H9 (cell line): ENCODE measurements around the gene NUP205. TPM values are rescaled to one million over a fixed set of nuclear protein-coding genes. Genes with fewer than 3 reads are reported as not detected.

ENCODE experiments used
- DNase-seq: peaks from one replicate; pipeline ENCODE4 v3.0.0-alpha.2; 2017
- H2AFZ ChIP-seq: one replicate; pipeline ENCODE4 v1.6.1; 2013; ENCODE audit warnings: mild to moderate bottlenecking, low read length, control low read depth, moderate library complexity
- H2AK5ac ChIP-seq: 2 replicates; pipeline ENCODE4 v1.6.1; 2013; ENCODE audit warnings: low read length, control low read depth, mixed read lengths; ENCODE audit not compliant: insufficient read length
- H2BK120ac ChIP-seq: one replicate; pipeline ENCODE4 v1.6.1; 2013; ENCODE audit warnings: low read depth, mild to moderate bottlenecking, low read length, control low read depth, inconsistent platforms; ENCODE audit not compliant: poor library complexity, severe bottlenecking
- H2BK12ac ChIP-seq: 2 replicates; pipeline ENCODE4 v1.6.1; 2013; ENCODE audit warnings: low read length, control low read depth, mixed read lengths, low read depth; ENCODE audit not compliant: insufficient read length
- H2BK15ac ChIP-seq: 2 replicates; pipeline ENCODE4 v1.6.1; 2013; ENCODE audit warnings: low read depth, low read length, control low read depth
- H2BK20ac ChIP-seq: one replicate; pipeline ENCODE4 v1.6.1; 2013; ENCODE audit warnings: low read depth, mild to moderate bottlenecking, low read length, control low read depth, inconsistent platforms; ENCODE audit not compliant: poor library complexity, severe bottlenecking
- H2BK5ac ChIP-seq: 2 replicates; pipeline ENCODE4 v1.6.1; 2013; ENCODE audit warnings: low read length, control low read depth, mixed read lengths; ENCODE audit not compliant: insufficient read length
- H3K14ac ChIP-seq: 2 replicates; pipeline ENCODE4 v1.6.1; 2013; ENCODE audit warnings: low read length, control low read depth; ENCODE audit not compliant: insufficient read depth
- H3K18ac ChIP-seq: 2 replicates; pipeline ENCODE4 v1.6.1; 2013; ENCODE audit warnings: low read depth, mild to moderate bottlenecking, mixed read lengths, low read length, control low read depth; ENCODE audit not compliant: insufficient read length
- H3K23ac ChIP-seq: 2 replicates; pipeline ENCODE4 v1.6.1; 2013; ENCODE audit warnings: low read length, control low read depth, mixed read lengths, low read depth; ENCODE audit not compliant: insufficient read length
- H3K23me2 ChIP-seq: 2 replicates; pipeline ENCODE4 v1.6.1; 2013; ENCODE audit warnings: low read depth, mild to moderate bottlenecking, mixed read lengths, low read length, control low read depth; ENCODE audit not compliant: insufficient read length, poor library complexity, severe bottlenecking
- H3K27ac ChIP-seq: 2 replicates; pipeline ENCODE4 v1.5.1; 2013; ENCODE audit warnings: low read length, control low read depth, mixed read lengths, low read depth; ENCODE audit not compliant: insufficient read length
- H3K27me3 ChIP-seq: 2 replicates; pipeline ENCODE4 v1.6.1; 2013; ENCODE audit warnings: low read length, control low read depth, inconsistent platforms; ENCODE audit not compliant: insufficient read depth
- H3K4ac ChIP-seq: 2 replicates; pipeline ENCODE4 v1.6.1; 2013; ENCODE audit warnings: low read depth, mild to moderate bottlenecking, control low read depth, inconsistent platforms, low read length, moderate library complexity
- H3K4me1 ChIP-seq: 2 replicates; pipeline ENCODE4 v1.6.1; 2013; ENCODE audit warnings: low read length, control low read depth, inconsistent platforms; ENCODE audit not compliant: insufficient read depth
- H3K4me2 ChIP-seq: 2 replicates; pipeline ENCODE4 v1.6.1; 2013; ENCODE audit warnings: low read length, control low read depth, mixed read lengths; ENCODE audit not compliant: insufficient read length, insufficient read depth
- H3K56ac ChIP-seq: 2 replicates; pipeline ENCODE4 v1.6.1; 2013; ENCODE audit warnings: low read depth, mild to moderate bottlenecking, mixed read lengths, low read length, control low read depth; ENCODE audit not compliant: insufficient read length
- H3K79me1 ChIP-seq: 2 replicates; pipeline ENCODE4 v1.6.1; 2013; ENCODE audit warnings: low read depth, mild to moderate bottlenecking, moderate library complexity, low read length, control low read depth, inconsistent platforms; ENCODE audit not compliant: insufficient read depth, poor library complexity, severe bottlenecking
- H3K79me2 ChIP-seq: 2 replicates; pipeline ENCODE4 v1.6.1; 2013; ENCODE audit warnings: low read length, control low read depth, inconsistent platforms; ENCODE audit not compliant: insufficient read depth
- H3K9ac ChIP-seq: 2 replicates; pipeline ENCODE4 v1.6.1; 2013; ENCODE audit warnings: low read length, control low read depth, mixed read lengths; ENCODE audit not compliant: insufficient read length; ENCODE audit errors: extremely low read depth
- H3K9me3 ChIP-seq: one replicate; pipeline ENCODE4 v1.6.1; 2013; ENCODE audit warnings: low read depth, low read length, inconsistent platforms; ENCODE audit not compliant: control insufficient read depth
- H3T11ph ChIP-seq: one replicate; pipeline ENCODE4 v1.6.1; 2013; ENCODE audit warnings: mild to moderate bottlenecking, low read length, control low read depth, inconsistent platforms
- H4K20me1 ChIP-seq: one replicate; pipeline ENCODE4 v1.6.1; 2013; ENCODE audit not compliant: control insufficient read depth, insufficient read length, insufficient read depth
- H4K5ac ChIP-seq: 2 replicates; pipeline ENCODE4 v1.6.1; 2013; ENCODE audit warnings: low read depth, mild to moderate bottlenecking, mixed read lengths, low read length, control low read depth; ENCODE audit not compliant: insufficient read length
- H4K8ac ChIP-seq: replicated peaks from 2 replicates; pipeline ENCODE4 v1.6.1; 2013; ENCODE audit warnings: low read length, control low read depth, mixed read lengths, low read depth; ENCODE audit not compliant: insufficient read length
- H4K91ac ChIP-seq: 2 replicates; pipeline ENCODE4 v1.6.1; 2013; ENCODE audit warnings: low read depth, mild to moderate bottlenecking, moderate library complexity, mixed read lengths, low read length, control low read depth; ENCODE audit not compliant: insufficient read length
- H3K27ac Mint-ChIP-seq, 3 experiments: 2 replicates in 2 of 3; 3 replicates in 1 of 3; pipeline ENCODE4 v1.8.0; 2020 to 2021; ENCODE audit warnings: mixed read lengths in 3 of 3, mild to moderate bottlenecking in 1 of 3, moderate library complexity in 1 of 3
- H3K27me3 Mint-ChIP-seq: 2 replicates; pipeline ENCODE4 v1.8.0; 2021; ENCODE audit warnings: low read depth, mild to moderate bottlenecking, moderate library complexity, mixed read lengths
- H3K36me3 Mint-ChIP-seq, 3 experiments: 2 replicates in 2 of 3; 3 replicates in 1 of 3; pipeline ENCODE4 v1.8.0; 2020 to 2021; ENCODE audit warnings: low read depth in 3 of 3, mixed read lengths in 3 of 3; ENCODE audit not compliant: insufficient read depth in 1 of 3
- H3K4me1 Mint-ChIP-seq, 2 experiments: 2 replicates each; pipeline ENCODE4 v1.8.0; 2020; ENCODE audit warnings: mixed read lengths in 2 of 2
- H3K4me3 Mint-ChIP-seq, 2 experiments: 2 replicates in 1 of 2; 3 replicates in 1 of 2; pipeline ENCODE4 v1.8.0; 2020 to 2021; ENCODE audit warnings: mild to moderate bottlenecking in 2 of 2, mixed read lengths in 2 of 2, moderate library complexity in 1 of 2
- H3K9me3 Mint-ChIP-seq, 2 experiments: 2 replicates in 1 of 2; 3 replicates in 1 of 2; pipeline ENCODE4 v1.8.0; 2020; ENCODE audit warnings: mild to moderate bottlenecking in 2 of 2, mixed read lengths in 2 of 2, moderate library complexity in 1 of 2
- WGBS: extraction: QIAGEN DNeasy Blood & Tissue Kit; methylation state at CpG from one replicate; pipeline ENCODE4 v1.1.7; 2013; ENCODE audit warnings: missing lambda C conversion rate, low lambda C conversion rate, mixed read lengths; ENCODE audit not compliant: insufficient read length; ENCODE audit errors: extremely low coverage; 5-methylcytosine and 5-hydroxymethylcytosine counted together
- total RNA-seq: library from RNA; stranded (reverse); gene quantifications from 2 replicates; pipeline ENCODE4 v1.2.1, GENCODE V29; 2021
- TF ChIP-seq, protein P1 (sequence below): fragments of 200-600 bp; sonication (generic); conservative IDR thresholded peaks from 3 replicates; pipeline ENCODE4 v1.8.0; 2021; ENCODE audit warnings: antibody characterized with exemption, mild to moderate bottlenecking

The NUP205 gene
- total RNA-seq, 1 experiment from 2014 or later: 158 TPM

DNA sequence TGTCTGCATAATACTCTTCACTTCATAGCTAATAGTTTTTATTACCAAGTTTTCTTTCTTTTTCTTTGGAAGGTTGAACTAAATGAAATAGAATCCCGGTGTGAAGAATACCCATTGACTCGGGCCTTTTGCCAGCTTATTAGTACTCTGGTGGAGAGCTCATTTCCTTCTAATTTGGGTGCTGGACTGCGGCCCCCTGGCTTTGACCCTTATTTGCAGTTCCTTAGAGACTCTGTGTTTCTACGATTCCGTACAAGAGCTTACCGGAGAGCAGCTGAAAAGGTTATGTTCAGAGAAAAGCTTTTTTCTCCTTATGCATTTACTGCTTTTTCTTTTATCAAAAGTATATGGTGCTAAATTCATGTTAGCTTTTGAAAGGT lies 40.2 kb downstream of the NUP205 start:
- Histone ChIP-seq H3K23ac (no peak overlapping the region), H3K27me3 (no peaks in the 10 kb centered on the region), H3K27ac (no peak overlapping the region), H2AFZ (no peak overlapping the region), H3K79me1 (no peaks in the 10 kb centered on the region), H4K91ac (no peak overlapping the region), H2BK12ac (no peak overlapping the region), H2AK5ac (no peak overlapping the region), H3K4ac (no peak overlapping the region), H3K56ac (no peak overlapping the region), H3K23me2 (no peaks in the 10 kb centered on the region), H4K5ac (no peak overlapping the region), H3K9ac (no peak overlapping the region), H2BK120ac (no peak overlapping the region), H3T11ph (no peak overlapping the region), H3K18ac (no peak overlapping the region), H3K79me2 (no peaks in the 10 kb centered on the region), H3K4me1 (no peaks in the 10 kb centered on the region), H2BK5ac (no peak overlapping the region), H3K9me3 (no peaks in the 10 kb centered on the region), H4K20me1 (no peaks in the 10 kb centered on the region), H3K4me2 (no peak overlapping the region), H2BK20ac (no peak overlapping the region), H4K8ac (no peak overlapping the region), H2BK15ac (no peak overlapping the region), H3K14ac (no peak overlapping the region)
- no peaks in the 10 kb centered on the region; the same call in 1 of the 2 replicates for H3K27me3 Mint-ChIP-seq
- H3K4me3 Mint-ChIP-seq: no peak overlapping the region
- H3K27ac Mint-ChIP-seq: no peak overlapping the region
- TF ChIP-seq, protein P1, sequence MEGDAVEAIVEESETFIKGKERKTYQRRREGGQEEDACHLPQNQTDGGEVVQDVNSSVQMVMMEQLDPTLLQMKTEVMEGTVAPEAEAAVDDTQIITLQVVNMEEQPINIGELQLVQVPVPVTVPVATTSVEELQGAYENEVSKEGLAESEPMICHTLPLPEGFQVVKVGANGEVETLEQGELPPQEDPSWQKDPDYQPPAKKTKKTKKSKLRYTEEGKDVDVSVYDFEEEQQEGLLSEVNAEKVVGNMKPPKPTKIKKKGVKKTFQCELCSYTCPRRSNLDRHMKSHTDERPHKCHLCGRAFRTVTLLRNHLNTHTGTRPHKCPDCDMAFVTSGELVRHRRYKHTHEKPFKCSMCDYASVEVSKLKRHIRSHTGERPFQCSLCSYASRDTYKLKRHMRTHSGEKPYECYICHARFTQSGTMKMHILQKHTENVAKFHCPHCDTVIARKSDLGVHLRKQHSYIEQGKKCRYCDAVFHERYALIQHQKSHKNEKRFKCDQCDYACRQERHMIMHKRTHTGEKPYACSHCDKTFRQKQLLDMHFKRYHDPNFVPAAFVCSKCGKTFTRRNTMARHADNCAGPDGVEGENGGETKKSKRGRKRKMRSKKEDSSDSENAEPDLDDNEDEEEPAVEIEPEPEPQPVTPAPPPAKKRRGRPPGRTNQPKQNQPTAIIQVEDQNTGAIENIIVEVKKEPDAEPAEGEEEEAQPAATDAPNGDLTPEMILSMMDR: no peak
- H3K36me3 Mint-ChIP-seq: peaks cover 32 to 88% (median 81%) of the 10 kb centered on the region in 3 experiments; a peak in 6 of 7 replicates
- no peaks in the 10 kb centered on the region for H3K4me1 Mint-ChIP-seq
- no CpG with 5 or more reads among the region's 6 CpGs for WGBS
- H3K9me3 Mint-ChIP-seq: no peaks in the 10 kb centered on the region
- DNase-seq: no peak
